NCI-H2171 (cell line): ENCODE measurements around the gene C6orf89.

ENCODE experiments used
- DNase-seq: peaks from one replicate; lab custom pipeline; 2025; lab: John Stamatoyannopoulos, UW

Gene C6orf89, protein sequence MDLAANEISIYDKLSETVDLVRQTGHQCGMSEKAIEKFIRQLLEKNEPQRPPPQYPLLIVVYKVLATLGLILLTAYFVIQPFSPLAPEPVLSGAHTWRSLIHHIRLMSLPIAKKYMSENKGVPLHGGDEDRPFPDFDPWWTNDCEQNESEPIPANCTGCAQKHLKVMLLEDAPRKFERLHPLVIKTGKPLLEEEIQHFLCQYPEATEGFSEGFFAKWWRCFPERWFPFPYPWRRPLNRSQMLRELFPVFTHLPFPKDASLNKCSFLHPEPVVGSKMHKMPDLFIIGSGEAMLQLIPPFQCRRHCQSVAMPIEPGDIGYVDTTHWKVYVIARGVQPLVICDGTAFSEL

DNA sequence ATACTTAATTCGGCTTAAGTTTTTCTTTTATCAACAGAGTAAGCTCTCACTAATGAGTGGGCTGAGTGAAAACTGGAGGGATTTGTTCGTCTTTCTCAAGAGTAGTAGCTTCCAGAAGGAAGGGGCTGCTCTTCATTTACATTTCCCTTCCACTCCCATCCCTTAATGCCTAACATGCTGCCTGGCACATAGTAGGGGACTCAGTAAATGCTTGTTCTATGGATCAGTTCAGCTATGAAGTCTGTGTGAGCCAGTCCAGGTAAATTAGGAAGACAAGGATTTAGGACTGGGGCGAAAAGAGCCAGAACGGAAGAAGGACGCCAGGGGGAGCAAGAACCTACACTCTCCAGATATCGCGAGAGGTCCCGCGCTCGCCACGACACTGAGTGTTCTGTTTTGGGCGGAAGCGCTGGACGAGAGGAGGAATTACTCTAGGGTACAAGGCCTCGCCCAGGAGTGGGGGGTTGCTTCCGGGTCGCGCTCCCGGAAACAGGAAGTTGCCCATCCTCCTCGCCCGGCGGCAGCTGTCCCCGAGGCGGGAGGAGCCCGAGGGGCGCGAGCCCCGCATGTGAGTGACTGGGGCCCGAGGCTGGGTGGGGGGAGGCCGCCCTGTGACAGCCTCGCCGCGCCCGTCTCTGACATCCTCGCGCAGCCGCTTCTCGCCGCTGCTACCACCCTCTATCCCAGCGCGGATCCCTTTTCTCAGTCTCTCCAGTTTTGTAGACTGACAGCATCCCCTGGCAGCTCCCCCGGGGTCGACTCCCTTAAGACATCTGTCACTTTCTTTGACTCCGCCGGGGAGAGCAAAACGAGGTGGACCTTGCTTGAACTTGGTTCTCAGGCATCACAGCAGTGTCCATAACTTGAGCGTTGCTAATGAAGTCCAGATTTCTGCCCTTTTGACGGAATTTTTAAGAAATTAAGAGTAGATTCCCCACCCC lies at the start of gene C6orf89:
Gene C6orf89 (plus strand): TSS at position 492 of the 941 bp plus-strand sequence. CDS start 13,493 bp downstream, outside the sequence.
- DNase-seq = peak; percentile 99

DNA sequence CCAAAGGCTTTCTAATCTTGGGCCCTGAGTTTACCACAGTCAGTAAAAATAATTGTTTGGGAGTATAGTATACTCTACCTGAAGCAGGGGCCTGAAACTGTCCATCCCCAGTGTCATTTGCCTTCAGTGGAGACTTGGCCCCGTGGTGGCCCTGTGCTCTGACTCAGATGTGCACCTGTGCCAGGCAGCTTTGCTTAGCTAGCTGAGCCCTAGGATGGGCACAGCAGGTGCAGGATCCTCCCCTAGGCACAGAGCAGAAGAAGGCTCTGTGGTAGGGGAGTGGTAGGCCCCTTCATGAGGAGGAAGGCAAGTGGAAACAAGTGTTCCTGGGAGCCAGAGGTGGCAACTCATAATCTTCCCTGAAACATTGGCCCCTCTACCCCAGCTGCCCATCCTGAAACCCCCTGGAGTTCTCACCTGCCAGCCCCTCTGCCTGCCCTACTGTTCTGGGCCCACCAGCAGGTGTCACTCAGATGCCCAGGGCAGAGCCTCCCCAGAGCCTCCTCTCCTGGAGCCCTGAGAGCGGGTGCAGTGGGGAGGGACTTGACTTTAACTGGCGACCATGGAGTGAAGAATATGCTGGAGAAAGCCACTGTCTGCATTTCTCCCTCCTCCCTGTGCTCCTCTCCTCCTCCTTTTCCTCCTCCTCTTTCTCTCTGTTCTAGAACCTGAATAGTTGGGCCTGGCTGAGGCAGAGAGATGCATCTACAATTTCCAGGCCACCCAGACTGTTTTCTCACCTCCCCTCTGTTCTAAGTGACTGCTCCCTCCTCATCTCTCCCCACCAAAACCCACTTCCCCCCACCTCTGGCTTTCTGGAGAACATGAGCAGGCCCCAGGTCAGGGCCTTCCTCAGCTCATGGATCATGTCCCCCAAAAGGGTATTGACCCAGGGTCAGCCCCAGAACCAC lies 49.4 kb upstream of the C6orf89 start:
- no peak for DNase-seq

DNA sequence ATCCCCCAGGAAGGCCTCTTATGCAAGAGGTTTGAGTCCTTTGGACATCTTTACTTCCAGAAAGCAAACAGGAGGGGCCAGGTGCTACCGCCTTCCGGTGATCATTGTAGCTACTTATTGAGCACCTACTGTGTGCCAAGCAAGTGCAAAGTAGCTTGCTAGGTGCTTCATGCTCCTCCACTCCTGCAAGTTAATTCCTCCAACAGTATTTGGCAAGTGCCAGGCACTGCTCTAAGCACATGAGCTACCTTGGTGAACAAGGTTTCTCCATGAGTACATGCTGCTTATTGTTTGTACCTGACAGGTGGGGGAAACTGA lies 48.8 kb upstream of the C6orf89 start:
- no peak for DNase-seq

GRCh38 chr6:36837686-36838085 lies 48.1 kb upstream of the C6orf89 start:
- no peak for DNase-seq

DNA sequence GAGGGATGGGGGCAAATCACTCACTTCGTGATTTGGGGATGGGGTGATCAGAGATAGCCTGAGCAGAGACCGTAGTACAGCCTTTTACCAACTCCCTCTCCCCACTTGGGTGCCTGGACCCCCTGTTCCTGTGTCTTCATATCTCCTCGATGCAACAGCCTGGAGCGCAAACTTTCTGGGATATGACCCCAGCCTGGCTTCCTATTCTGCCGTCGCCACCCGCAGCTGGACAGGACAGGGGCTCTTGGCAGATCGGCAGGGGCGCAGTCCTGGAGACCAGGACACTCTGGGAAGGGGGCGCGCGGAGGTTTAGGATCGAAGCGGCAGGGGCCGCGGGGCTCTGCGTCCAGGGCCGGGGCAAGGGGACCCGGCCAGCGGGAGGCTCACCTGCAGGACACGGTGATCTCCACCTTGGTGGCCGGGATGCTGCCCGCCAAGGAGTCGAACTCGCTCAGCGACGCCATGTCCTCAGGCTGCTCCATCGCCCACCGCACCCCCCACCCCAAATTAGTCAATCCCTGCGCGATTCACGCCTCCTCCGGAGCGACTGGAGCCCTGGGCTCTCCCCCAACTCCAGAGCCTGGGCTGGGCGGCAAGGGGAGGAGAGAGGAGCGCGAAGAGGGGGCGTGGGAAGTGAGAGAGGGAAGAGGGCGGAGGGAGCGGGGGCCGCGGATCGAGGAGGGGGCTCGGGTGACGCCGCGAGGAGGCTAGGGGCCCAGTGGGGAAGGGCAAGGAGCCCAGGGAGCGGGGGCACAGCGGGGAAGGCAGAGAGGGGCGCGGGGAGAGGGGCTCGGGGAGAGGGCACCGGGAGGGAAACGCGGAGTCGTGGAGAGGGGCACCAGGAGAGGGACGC lies 46.6 kb upstream of the C6orf89 start, which contains the start of gene CPNE5:
Gene CPNE5 (minus strand): TSS at position 549 of the 853 bp plus-strand sequence. CDS start 67 bp downstream, at position 482.
- DNase-seq = no peak

- DNase-seq = peak; percentile 25
Observed at GRCh38 chr6:36839749-36840431, 45.9 kb upstream of the C6orf89 start.

DNA sequence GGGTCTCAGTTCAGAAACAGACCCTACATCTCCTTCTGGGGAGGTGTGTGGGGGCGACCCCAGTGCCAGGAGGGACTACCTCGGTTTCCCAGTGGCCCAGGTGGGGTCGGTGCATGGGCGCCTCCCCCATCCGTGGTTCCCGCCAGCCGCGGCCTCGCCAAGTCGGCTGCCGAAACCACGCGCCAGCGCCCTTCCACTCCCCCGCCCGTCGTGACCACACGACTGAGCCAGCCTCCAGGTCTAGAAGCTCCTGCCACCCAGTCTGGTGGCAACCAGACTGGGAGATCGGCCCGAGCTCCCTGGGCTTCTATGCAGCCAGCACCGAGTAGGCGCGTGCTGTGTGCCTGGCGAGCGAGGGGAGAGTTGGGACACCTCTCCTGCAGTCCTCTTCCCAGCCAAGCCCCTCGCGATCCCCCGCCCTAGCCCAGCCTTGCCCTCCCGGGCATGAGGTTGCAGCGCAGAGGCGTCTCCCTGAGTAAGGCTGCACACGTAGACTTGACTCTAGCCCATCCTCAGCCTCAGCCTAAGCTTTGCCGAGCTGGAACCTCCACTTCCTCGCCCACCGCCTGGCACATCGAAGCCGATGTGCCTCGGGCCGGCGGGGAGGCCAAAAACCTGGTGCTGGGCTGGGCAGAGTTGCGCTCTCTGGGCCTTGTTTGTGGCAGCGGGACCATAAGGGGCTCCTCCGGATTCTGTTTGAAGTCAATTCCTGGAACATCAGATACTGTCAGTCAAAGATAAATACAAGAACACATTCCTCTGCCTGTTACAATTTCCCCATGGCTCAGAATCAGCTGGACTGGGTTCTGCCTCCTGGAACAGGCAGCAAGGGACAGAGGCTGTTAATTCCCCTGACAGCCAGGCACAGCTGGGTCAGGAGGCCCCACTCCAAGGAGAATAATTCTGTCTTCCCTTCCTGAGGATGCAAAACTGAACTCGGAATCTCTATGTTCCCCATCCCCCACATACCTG lies 45.0 kb upstream of the C6orf89 start:
- DNase-seq = no peak

- DNase-seq = no peak
Observed at GRCh38 chr6:36841756-36842155, 44.0 kb upstream of the C6orf89 start.

GRCh38 chr6:36843170-36843569 lies 42.6 kb upstream of the C6orf89 start:
- DNase-seq = no peak

- DNase-seq = no peak
Observed at GRCh38 chr6:36844232-36845170, 41.3 kb upstream of the C6orf89 start.

DNA sequence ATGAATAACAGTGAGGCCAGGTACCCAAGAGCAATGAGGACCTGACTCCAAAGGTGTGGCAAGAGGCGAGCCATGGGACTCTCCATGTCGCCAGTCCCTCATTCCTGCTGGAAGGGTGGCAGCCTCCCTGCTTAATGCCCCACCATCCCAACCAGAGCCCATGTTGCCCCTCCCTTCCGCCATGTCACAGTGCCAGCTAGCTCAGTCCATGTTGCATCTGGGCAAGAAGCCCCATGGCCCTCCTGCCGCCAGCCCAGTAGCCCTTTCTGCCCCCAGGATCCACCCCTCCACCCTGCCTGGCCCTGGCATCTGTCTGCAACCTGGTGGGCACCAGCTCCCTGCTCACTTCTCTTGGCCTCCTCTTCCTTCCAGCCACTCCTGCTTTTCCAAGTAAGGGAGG lies 40.5 kb upstream of the C6orf89 start:
- DNase-seq = no peak

GRCh38 chr6:36847152-36847551 lies 38.6 kb upstream of the C6orf89 start:
- no peak for DNase-seq

GRCh38 chr6:36847991-36848390 lies 37.8 kb upstream of the C6orf89 start:
- no peak for DNase-seq

DNA sequence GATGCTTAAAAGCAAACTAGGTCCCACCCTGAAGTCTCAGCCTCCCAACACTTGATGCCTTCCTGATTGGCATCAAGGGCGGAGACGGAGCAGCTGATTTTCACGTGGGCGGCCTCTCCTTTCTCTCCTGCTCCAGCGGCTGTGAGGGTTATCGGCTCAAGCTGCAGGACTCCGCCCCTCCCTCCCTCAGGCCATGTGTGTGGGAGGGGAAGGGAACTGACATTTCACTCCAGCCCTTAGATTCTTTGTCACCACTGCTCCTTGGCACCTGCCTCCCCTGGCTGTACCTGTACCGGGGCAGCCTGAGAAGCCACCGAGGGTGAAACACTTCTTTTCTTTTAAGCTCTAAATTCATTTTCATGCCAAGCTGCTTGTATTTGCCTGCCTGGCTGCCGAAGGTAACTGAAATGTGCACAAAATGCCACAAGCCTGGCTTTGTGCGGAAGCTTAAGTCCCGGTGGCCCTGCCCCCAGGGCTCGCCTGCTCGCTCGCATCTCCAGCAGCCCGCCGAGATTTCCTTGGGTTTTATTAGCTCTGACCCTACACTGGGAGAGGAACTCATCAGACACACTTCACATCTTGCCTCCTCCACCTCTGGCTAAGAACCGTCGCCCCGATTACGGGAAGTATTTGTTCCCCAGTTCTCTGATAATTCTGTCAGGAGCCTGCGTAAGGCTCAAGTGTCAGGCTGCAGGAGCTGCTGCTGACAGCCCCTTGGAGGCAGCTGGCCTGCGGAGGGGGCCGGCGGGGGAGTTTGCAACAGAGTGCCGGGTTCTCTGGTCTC lies 36.9 kb upstream of the C6orf89 start:
- DNase-seq = peak; percentile 19

- DNase-seq = no peak
Observed at GRCh38 chr6:36850021-36850420, 35.7 kb upstream of the C6orf89 start.

DNA sequence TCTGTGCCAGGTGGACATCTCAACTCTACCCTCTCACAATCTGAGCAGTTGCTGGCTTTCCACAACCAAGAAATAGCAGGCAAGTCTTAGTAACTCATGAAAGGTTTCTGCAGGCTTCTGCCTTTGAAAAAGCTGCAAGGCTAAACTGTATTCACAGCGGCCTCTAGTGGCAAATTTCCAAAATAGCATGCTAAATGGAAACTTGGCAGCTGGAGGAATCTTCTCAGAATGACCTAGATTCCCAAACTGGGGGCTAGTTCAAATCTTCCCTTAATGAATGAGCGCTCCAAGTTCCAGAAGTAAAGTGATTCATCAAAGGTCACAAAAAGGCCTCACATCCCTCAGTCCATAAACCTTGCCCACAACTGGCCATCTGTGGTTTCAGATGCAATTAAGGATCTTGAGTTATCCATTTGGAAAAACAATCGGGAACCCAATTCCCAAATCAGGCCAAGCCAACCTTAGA lies 34.6 kb upstream of the C6orf89 start:
- DNase-seq = peak; percentile 56

DNA sequence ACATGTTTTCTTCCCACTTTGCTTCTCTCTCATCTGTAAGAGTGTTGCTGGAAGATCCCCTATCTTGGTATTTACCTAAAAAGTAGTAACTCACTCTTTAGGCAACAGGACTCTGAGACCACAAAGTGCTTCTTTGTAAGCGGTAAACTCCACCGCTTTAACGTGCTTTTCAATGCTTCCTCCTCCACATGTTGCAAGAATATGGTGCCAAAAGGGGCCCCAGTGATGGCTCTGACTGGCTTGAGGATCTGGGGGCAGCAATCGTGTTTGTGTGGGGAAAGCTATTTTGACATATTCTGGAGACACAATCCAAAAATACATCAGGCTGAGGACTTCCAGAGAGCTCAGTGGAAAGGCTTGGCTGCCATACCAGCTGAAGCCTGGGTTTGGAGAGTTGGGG lies 34.1 kb upstream of the C6orf89 start:
- no peak for DNase-seq
